NCI-H1436 (cell line): Measurements from ENCODE around the gene TCTN3.
"Not testable (repeated sequence)": the region's sequence is repeated elsewhere in the genome, so short reads cannot be mapped to it uniquely, and the experiment has no call there.

ENCODE experiments used
- DNase-seq: peaks from one replicate; lab custom pipeline; 2025; lab: John Stamatoyannopoulos, UW

Gene TCTN3

GRCh38 chr10:95628786-95629185, 64.9 kb downstream of the TCTN3 start:
- no peak for DNase-seq

DNA sequence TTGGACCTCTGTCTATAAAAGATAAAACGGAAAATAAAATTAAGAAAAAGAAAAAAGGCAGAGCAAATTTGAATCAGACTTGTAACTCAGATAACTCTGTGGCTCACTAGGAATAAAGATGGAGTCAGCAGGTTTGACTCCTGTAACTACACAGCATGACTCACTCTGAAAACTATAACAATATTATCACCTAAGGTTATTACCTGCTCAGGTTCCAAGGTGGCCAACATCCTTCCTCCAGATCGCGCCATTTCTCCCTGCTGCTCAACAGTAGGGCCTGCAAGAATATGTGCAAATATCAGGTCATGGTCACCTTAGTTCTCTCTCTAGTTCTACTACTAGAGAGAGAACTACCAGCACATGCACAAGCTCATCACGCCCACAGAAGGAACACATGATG, 67.2 kb downstream of the TCTN3 start:
- DNase-seq = no peak

DNA sequence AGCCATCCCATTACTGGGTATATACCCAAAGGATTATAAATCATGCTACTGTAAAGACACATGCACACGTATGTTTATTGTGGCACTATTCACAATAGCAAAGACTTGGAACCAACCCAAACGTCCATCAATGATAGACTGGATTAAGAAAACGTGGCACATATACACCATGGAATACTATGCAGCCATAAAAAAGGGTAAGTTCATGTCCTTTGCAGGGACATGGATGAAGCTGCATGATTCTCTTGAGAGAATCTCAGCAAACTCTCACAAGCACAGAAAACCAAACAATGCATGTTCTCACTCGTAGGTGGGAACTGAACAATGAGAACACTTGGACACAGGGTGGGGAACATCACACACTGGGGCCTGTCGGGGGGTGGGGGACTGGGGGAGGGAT, 73.3 kb downstream of the TCTN3 start:
- not testable (repeated sequence) for DNase-seq

DNA sequence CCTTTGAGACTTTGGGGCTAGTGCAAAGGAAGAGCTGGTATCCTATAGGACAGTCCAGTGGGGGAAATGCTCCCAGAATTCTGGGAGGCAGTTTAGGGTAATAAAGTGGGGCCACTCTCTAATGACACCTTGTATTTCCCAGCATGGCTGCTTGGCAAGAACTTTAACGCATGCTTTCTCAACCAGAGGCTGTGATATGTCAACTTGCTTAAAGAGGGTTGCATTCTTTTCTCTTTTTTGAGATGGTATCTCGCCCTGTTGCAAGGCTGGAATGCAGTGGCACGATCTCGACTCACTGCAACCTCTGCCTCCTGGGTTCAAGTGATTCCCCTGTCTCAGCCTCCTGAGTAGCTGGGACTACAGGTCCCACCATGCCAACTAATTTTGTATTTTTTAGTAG, 75.6 kb downstream of the TCTN3 start:
- DNase-seq = no peak

GRCh38 chr10:95616446-95616845, 77.3 kb downstream of the TCTN3 start:
- DNase-seq = no peak
